Heart left ventricle (tissue), 13 donors: ENCODE measurements around the gene SMIM28.

ENCODE experiments used
- POLR2A ChIP-seq, 2 donors: fragments of 450-650 bp; IDR thresholded peaks; one replicate each; pipeline ENCODE4 v1.6.1; 2017; ENCODE audit warnings: antibody characterized with exemption in 2 of 2, mild to moderate bottlenecking in 2 of 2, moderate library complexity in 2 of 2
- TF ChIP-seq, protein P1 (sequence below), 12 donors: fragments of 200-600 bp; sonication (generic) in 4 of 12; IDR thresholded peaks; one replicate each; pipeline versions ENCODE4 v1.5.0 to v1.8.0; 2018 to 2022; ENCODE audit warnings: antibody characterized with exemption in 12 of 12, mild to moderate bottlenecking in 5 of 12
- donor health status: ischemic (EF 13 %, LVEDD 7.1; RV severe dilation, severe dysfunction).
- donor health status: DM: no; HTN: yes; CAD: no.
- donor health status: DM: no; HTN: no; CAD: no.
- donor health status: ischemic (EF 25% LVEDD 6.9; RV normal size, moderate dysfunction).
- donor health status: ischemic (EF 25% LVEDD 5.7; RV mildly dilated, moderate dysfunction).
- donor health status: ischemic (EF 35%, LVEDD 5.7; RV mildly dilated, moderate dysfunction).
- donor health status: nonischemic (EF 11% LVEDD 7.7; RV severe dilation, severe dysfunction).
- donor health status: DM: yes; HTN: yes; CAD: no.
- donor health status: PGD.
- donor health status: ischemic (EF 29% LVEDD 5.4; RV normal size, mild dysfunction).
- donor health status: nonischemic (EF 23%, LVEDD 6.1; RV moderate dilation, normal function).

DNA sequence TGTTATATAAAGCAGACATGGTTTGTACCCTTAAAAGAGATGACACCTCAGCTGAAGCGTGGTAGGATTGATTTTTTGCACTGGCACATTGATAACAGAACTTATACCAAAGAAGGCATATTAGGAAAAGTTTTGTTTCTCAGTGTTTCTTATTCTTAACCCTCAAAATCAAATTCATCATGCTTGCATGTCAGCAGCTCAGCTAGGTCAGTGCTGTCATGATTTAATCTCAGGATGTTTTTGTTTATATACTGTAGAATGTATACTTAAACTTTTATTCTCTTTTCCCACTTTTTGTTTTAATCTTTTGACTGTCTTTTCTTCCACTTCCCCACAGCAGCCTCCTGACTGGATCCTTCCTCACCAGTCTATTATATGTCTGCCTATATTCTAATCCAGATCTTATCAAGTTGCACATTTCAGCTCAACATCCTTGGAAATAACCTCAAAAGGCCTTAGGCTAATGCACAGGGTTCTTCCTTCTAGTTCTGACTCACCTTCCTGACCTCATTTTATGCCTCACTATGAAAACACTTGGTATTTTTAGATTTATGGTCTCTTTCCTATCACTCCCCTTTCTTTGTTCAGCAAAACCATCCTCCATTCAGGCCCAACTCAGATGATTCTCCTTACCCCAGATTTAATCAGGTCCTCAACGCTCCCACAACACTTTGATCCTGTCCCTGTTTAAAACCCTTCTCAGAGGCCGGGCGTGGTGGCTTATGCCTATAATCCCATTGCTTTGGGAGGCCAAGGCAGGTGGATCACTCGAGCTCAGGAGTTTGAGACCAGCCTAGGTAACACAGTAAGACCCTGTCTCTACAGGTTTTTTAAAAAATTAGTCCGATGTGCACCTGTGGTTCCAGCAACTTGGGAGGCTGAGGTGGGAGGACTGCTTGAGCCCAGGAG, 33.5 kb downstream of the SMIM28 start:
- TF ChIP-seq, protein P1, sequence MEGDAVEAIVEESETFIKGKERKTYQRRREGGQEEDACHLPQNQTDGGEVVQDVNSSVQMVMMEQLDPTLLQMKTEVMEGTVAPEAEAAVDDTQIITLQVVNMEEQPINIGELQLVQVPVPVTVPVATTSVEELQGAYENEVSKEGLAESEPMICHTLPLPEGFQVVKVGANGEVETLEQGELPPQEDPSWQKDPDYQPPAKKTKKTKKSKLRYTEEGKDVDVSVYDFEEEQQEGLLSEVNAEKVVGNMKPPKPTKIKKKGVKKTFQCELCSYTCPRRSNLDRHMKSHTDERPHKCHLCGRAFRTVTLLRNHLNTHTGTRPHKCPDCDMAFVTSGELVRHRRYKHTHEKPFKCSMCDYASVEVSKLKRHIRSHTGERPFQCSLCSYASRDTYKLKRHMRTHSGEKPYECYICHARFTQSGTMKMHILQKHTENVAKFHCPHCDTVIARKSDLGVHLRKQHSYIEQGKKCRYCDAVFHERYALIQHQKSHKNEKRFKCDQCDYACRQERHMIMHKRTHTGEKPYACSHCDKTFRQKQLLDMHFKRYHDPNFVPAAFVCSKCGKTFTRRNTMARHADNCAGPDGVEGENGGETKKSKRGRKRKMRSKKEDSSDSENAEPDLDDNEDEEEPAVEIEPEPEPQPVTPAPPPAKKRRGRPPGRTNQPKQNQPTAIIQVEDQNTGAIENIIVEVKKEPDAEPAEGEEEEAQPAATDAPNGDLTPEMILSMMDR (IDR thresholded peaks at IDR 0.05): no peak
- TF ChIP-seq POLR2A (IDR thresholded peaks at IDR 0.05): no peak
